Measurements from ENCODE around the gene REV3L.
"Not testable (repeated sequence)": the region's sequence is repeated elsewhere in the genome, so short reads cannot be mapped to it uniquely, and the experiment has no call there.

Gene REV3L

DNA sequence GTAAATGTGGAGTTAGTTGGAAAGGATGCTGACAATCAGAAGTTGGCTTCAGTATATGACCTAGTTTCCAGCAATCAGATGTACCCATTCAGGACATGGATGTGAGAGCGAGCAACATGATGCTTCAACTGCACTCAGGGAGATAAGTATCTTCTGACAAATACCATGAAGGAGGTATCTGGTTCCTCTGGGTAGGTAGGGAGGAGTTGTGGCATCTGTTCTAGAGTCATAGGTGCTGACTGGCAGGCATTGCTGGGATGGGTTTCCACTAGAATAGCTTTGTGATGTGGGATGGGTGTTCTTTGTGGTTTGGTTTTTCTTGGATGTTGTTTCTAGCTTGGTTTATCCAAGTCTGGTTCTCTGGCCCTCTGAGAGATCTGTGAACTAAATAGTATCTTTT lies 3.9 kb upstream of the REV3L start:
- FAIRE-seq, result peak; percentile 76
- DNase-seq (ENCODE audit: insufficient read length), result no peak
- TF ChIP-seq TAF1 (IDR thresholded peaks at IDR 0.05; ENCODE audit: borderline replicate concordance, low read depth, low read length) (no peak), POLR2AphosphoS5 (IDR thresholded peaks at IDR 0.05; ENCODE audit: low read depth, low read length) (no peak), POLR2A (IDR thresholded peaks at IDR 0.05; ENCODE audit: low read depth, low read length) (no peak)

GRCh38 chr6:111486475-111486874 lies 3.5 kb upstream of the REV3L start:
- FAIRE-seq, result no peak
- no peak for TF ChIP-seq TAF1 (IDR thresholded peaks at IDR 0.05; ENCODE audit: borderline replicate concordance, low read depth, low read length)
- TF ChIP-seq POLR2A (IDR thresholded peaks at IDR 0.05; ENCODE audit: low read depth, low read length), result no peak
- TF ChIP-seq POLR2AphosphoS5 (IDR thresholded peaks at IDR 0.05; ENCODE audit: low read depth, low read length), result no peak
- no peak for DNase-seq (ENCODE audit: insufficient read length)

DNA sequence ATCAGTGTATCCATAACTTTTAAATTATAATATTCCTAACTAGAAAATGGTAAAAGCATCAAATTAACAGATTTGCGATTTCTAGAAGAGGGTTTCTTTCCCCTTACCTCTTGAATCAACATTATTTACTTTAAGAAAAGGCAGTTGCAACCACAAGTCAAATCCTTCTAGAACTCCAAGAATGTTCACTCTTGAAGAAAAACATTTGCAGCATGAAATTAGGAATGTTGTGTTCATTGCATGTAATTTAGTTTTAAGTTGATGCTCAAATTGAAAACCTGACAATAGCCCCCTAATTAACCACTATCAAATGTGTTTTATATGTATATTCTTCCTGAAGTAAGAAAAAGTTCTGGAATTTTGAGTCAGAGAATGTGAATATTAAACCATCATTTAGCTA lies 2.3 kb upstream of the REV3L start:
- no peak for DNase-seq (ENCODE audit: insufficient read length)

GRCh38 chr6:111484633-111484930 lies 1.6 kb upstream of the REV3L start:
- no peak for DNase-seq (ENCODE audit: insufficient read length)
- no peak for FAIRE-seq

More for the DNA sequence above, 2.3 kb upstream of the REV3L start:
- no peak for FAIRE-seq
- no peak for TF ChIP-seq POLR2A (IDR thresholded peaks at IDR 0.05; ENCODE audit: low read depth, low read length)
- no peak for TF ChIP-seq POLR2AphosphoS5 (IDR thresholded peaks at IDR 0.05; ENCODE audit: low read depth, low read length)
- no peak for TF ChIP-seq TAF1 (IDR thresholded peaks at IDR 0.05; ENCODE audit: borderline replicate concordance, low read depth, low read length)

GRCh38 chr6:111483736-111484632 lies 966 bp upstream of the REV3L start:
- TF ChIP-seq POLR2AphosphoS5 (IDR thresholded peaks at IDR 0.05; ENCODE audit: low read depth, low read length), result peak; percentile 94
- TF ChIP-seq POLR2A (IDR thresholded peaks at IDR 0.05; ENCODE audit: low read depth, low read length), result peak; percentile 95
- peak; percentile 9; the same call in 1 of the 2 replicates for TF ChIP-seq TAF1 (IDR thresholded peaks at IDR 0.05; ENCODE audit: borderline replicate concordance, low read depth, low read length)
- peak; percentile 48 for DNase-seq (ENCODE audit: insufficient read length)
- FAIRE-seq, result peak; percentile 98

More at GRCh38 chr6:111484633-111484930, 1.6 kb upstream of the REV3L start:
- TF ChIP-seq POLR2A (IDR thresholded peaks at IDR 0.05; ENCODE audit: low read depth, low read length) (no peak), POLR2AphosphoS5 (IDR thresholded peaks at IDR 0.05; ENCODE audit: low read depth, low read length) (no peak), TAF1 (IDR thresholded peaks at IDR 0.05; ENCODE audit: borderline replicate concordance, low read depth, low read length) (no peak)

GRCh38 chr6:111482188-111482958 lies 645 bp downstream of the REV3L start:
- peak; percentile 78 for FAIRE-seq
- peak; percentile 17 for DNase-seq (ENCODE audit: insufficient read length)
- TF ChIP-seq TAF1 (IDR thresholded peaks at IDR 0.05; ENCODE audit: borderline replicate concordance, low read depth, low read length) (no peak), POLR2AphosphoS5 (IDR thresholded peaks at IDR 0.05; ENCODE audit: low read depth, low read length) (0 out of 2 replicates have a peak, but pooled peaks have one; percentile 25), POLR2A (IDR thresholded peaks at IDR 0.05; ENCODE audit: low read depth, low read length) (peak; percentile 38; the same call in 1 of the 2 replicates)

GRCh38 chr6:111481836-111482187 lies 1.2 kb downstream of the REV3L start:
- TF ChIP-seq POLR2A (IDR thresholded peaks at IDR 0.05; ENCODE audit: low read depth, low read length), result no peak
- TF ChIP-seq TAF1 (IDR thresholded peaks at IDR 0.05; ENCODE audit: borderline replicate concordance, low read depth, low read length), result no peak
- no peak for TF ChIP-seq POLR2AphosphoS5 (IDR thresholded peaks at IDR 0.05; ENCODE audit: low read depth, low read length)
- FAIRE-seq, result peak; percentile 38
- DNase-seq (ENCODE audit: insufficient read length), result no peak

DNA sequence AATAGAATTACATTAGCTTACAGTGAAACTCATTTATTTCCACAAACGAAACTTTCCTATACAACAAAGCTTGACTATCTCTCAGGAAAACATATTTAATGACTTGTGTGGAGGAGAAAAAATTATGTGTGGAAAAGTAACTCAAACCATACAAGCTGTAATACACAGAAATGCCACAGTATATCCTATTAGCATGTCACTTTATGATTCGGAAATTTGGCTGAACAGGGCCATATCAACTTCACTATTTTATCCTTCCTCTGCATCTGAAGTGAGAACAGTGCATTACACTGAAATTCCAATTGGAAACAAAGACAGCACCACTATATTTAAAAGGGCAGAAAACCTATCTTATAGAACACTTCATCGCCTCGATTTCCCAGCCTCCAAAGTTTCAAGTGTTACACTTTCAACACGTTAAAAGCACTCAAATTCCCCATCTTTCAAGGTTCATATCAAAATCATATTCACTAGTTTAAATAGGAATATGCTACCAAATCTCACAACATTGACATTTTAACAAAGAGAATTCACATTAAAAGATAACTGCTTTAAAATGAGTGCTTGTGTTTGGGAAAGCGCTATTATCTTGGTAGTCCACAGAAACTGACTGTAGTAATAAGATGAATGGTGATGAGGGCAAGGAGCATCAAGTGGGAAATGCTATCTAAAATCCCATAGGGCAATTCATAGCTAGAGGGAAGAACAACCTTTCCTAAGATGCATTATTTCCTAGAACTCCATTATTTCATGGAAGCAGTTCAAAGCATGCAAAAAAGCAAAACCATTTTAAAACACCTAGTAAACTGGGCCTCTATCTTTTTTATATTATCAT lies 1.8 kb downstream of the REV3L start:
- FAIRE-seq (peak; percentile 67), DNase-seq (ENCODE audit: insufficient read length) (no peak)
- no peak for TF ChIP-seq POLR2AphosphoS5 (IDR thresholded peaks at IDR 0.05; ENCODE audit: low read depth, low read length)
- TF ChIP-seq POLR2A (IDR thresholded peaks at IDR 0.05; ENCODE audit: low read depth, low read length), result no peak
- TF ChIP-seq TAF1 (IDR thresholded peaks at IDR 0.05; ENCODE audit: borderline replicate concordance, low read depth, low read length), result no peak

- FAIRE-seq (peak; percentile 86), DNase-seq (ENCODE audit: insufficient read length) (no peak)
- TF ChIP-seq POLR2AphosphoS5 (IDR thresholded peaks at IDR 0.05; ENCODE audit: low read depth, low read length) (no peak), TAF1 (IDR thresholded peaks at IDR 0.05; ENCODE audit: borderline replicate concordance, low read depth, low read length) (no peak), POLR2A (IDR thresholded peaks at IDR 0.05; ENCODE audit: low read depth, low read length) (no peak)
Measured at GRCh38 chr6:111478749-111479148, 4.3 kb downstream of the REV3L start.

- FAIRE-seq, result no peak
- no peak for DNase-seq (ENCODE audit: insufficient read length)
- TF ChIP-seq TAF1 (IDR thresholded peaks at IDR 0.05; ENCODE audit: borderline replicate concordance, low read depth, low read length) (no peak), POLR2AphosphoS5 (IDR thresholded peaks at IDR 0.05; ENCODE audit: low read depth, low read length) (no peak), POLR2A (IDR thresholded peaks at IDR 0.05; ENCODE audit: low read depth, low read length) (no peak)
Measured at GRCh38 chr6:111478064-111478476, 4.9 kb downstream of the REV3L start.

- DNase-seq (ENCODE audit: insufficient read length) (no peak), FAIRE-seq (no peak)
- TF ChIP-seq TAF1 (IDR thresholded peaks at IDR 0.05; ENCODE audit: borderline replicate concordance, low read depth, low read length) (no peak), POLR2A (IDR thresholded peaks at IDR 0.05; ENCODE audit: low read depth, low read length) (peak; percentile 23; the same call in 1 of the 2 replicates), POLR2AphosphoS5 (IDR thresholded peaks at IDR 0.05; ENCODE audit: low read depth, low read length) (no peak)
Measured at GRCh38 chr6:111477481-111477938, 5.5 kb downstream of the REV3L start.

- FAIRE-seq; DNase-seq (ENCODE audit: insufficient read length): not testable (repeated sequence)
Measured at GRCh38 chr6:111476061-111476460, 7.0 kb downstream of the REV3L start.
